A549 (cell line): ENCODE data around the gene B3GALNT2. TPM values are rescaled to one million over a fixed set of nuclear protein-coding genes. Genes with fewer than 3 reads are reported as not detected.
A peak's percentile ranks its signal among the peaks of the same experiment; 100 is the strongest.

Source experiments
- ATAC-seq, 2 experiments: fragments of 200-7000 bp in 1 of 2; fragments of >200 bp in 1 of 2; cut with Nextera tagmentation in 1 of 2; cut with Tn5 transposase in 1 of 2; 3 replicates each; pipeline versions ENCODE4 v1.8.0 to v1.9.1; 2018 to 2020; ENCODE audit warnings: mild to moderate bottlenecking in 1 of 2, moderate library complexity in 1 of 2
- CTCF ChIA-PET: fragments of 300-600 bp; sonication (Branson Sonifier 250); formaldehyde crosslinking; extraction: SDS; loops from one replicate; lab custom pipeline; 2021; ENCODE audit warnings: antibody characterized with exemption, inconsistent platforms; lab: Yijun Ruan, JAX
- POLR2A ChIA-PET: fragments of 350-600 bp; formaldehyde crosslinking; extraction: SDS; loops from one replicate; lab custom pipeline; 2021; ENCODE audit warnings: antibody characterized with exemption, inconsistent platforms; lab: Yijun Ruan, JAX
- DNase-seq, 2 experiments: peaks; one replicate each; pipeline versions ENCODE4 v3.0.0 to v3.0.0-alpha.2; 2011 to 2016; ENCODE audit warnings: low read depth in 1 of 2, low spot score in 1 of 2
- FAIRE-seq: peaks from 2 replicates; lab custom pipeline; 2011; peaks lifted over from hg19 to GRCh38; lab: Jason Lieb, UNC
- H3K27ac ChIP-seq, 2 experiments: fragments of >200 bp; sonication (Bioruptor Twin); formaldehyde crosslinking; 3 replicates each; pipeline ENCODE4 v1.5.1; 2016 to 2017
- H3K4me1 ChIP-seq: fragments of >200 bp; sonication (Bioruptor Twin); formaldehyde crosslinking; 3 replicates; pipeline ENCODE4 v1.6.1; 2016
- H3K4me2 ChIP-seq: fragments of >200 bp; sonication (Bioruptor Twin); formaldehyde crosslinking; 3 replicates; pipeline ENCODE4 v1.6.1; 2016
- H3K4me3 ChIP-seq: fragments of >200 bp; sonication (Bioruptor Twin); formaldehyde crosslinking; 3 replicates; pipeline ENCODE4 v1.5.1; 2016
- H3K9me3 ChIP-seq: fragments of >200 bp; sonication (Bioruptor Twin); formaldehyde crosslinking; 3 replicates; pipeline ENCODE4 v1.6.1; 2016
- BHLHE40 ChIP-seq: IDR thresholded peaks from 2 replicates; pipeline ENCODE4 v1.6.1; 2012; ENCODE audit warnings: low read depth, low read length, inconsistent platforms
- CEBPB ChIP-seq, 2 experiments: fragments of >200 bp in 1 of 2; sonication (Bioruptor Twin) in 1 of 2; formaldehyde crosslinking in 1 of 2; IDR thresholded peaks; 2 replicates each; pipeline ENCODE4 v1.6.1; 2012 to 2016
- CHD4 ChIP-seq: fragments of 200-600 bp; sonication (generic); IDR thresholded peaks from 2 replicates; pipeline ENCODE4 v1.6.1; 2016; ENCODE audit warnings: antibody characterized with exemption, mild to moderate bottlenecking, borderline replicate concordance
- CTCF ChIP-seq: fragments of >200 bp; sonication (Bioruptor Twin); formaldehyde crosslinking; IDR thresholded peaks from 3 replicates; pipeline ENCODE4 v1.5.1; 2016
- EHF ChIP-seq: fragments of 250-450 bp; sonication (Bioruptor Pico); IDR thresholded peaks from 2 replicates; pipeline ENCODE4 v1.5.0; 2020; ENCODE audit warnings: mild to moderate bottlenecking
- EP300 ChIP-seq, 2 experiments: fragments of >200 bp; sonication (Bioruptor Twin); formaldehyde crosslinking; IDR thresholded peaks; 2 replicates in 1 of 2; 3 replicates in 1 of 2; pipeline ENCODE4 v1.6.1; 2016 to 2017
- FOSB ChIP-seq: fragments of 250-450 bp; sonication (Bioruptor Pico); IDR thresholded peaks from 2 replicates; pipeline ENCODE4 v1.5.0; 2020; ENCODE audit warnings: mild to moderate bottlenecking, moderate library complexity
- FOSL2 ChIP-seq, 2 experiments: fragments of 450-650 bp in 1 of 2; fragments of >200 bp in 1 of 2; sonication (Bioruptor Twin) in 1 of 2; formaldehyde crosslinking; IDR thresholded peaks; 2 replicates each; pipeline versions ENCODE4 v1.5.0 to v1.6.1; 2016 to 2020; ENCODE audit warnings: mild to moderate bottlenecking in 1 of 2, moderate library complexity in 1 of 2
- GATA3 ChIP-seq: IDR thresholded peaks from 2 replicates; pipeline ENCODE4 v1.6.1; 2012; ENCODE audit warnings: borderline replicate concordance
- HOXB5 ChIP-seq: fragments of 250-450 bp; sonication (Bioruptor Pico); IDR thresholded peaks from 2 replicates; pipeline ENCODE4 v1.5.0; 2020; ENCODE audit warnings: mild to moderate bottlenecking, moderate library complexity
- JUN ChIP-seq, 2 experiments: fragments of >200 bp; sonication (Bioruptor Twin); formaldehyde crosslinking; IDR thresholded peaks; 2 replicates in 1 of 2; 3 replicates in 1 of 2; pipeline ENCODE4 v1.6.1; 2016 to 2017
- JUNB ChIP-seq: fragments of >200 bp; sonication (Bioruptor Twin); formaldehyde crosslinking; IDR thresholded peaks from 2 replicates; pipeline ENCODE4 v1.6.1; 2016
- MAFK ChIP-seq: fragments of 450-650 bp; IDR thresholded peaks from 2 replicates; pipeline ENCODE4 v1.6.1; 2014; ENCODE audit not compliant: partially characterized antibody
- MAZ ChIP-seq: fragments of 150-350 bp; IDR thresholded peaks from 2 replicates; pipeline ENCODE4 v1.6.1; 2014; ENCODE audit warnings: antibody characterized with exemption, low read depth, low read length, borderline replicate concordance
- MYC ChIP-seq: IDR thresholded peaks from 2 replicates; pipeline ENCODE4 v1.6.1; 2012; ENCODE audit warnings: mild to moderate bottlenecking, inconsistent platforms, low read length, improper control_type of control experiment, borderline replicate concordance
- PHF8 ChIP-seq: fragments of 200-600 bp; sonication (generic); IDR thresholded peaks from 2 replicates; pipeline ENCODE4 v1.6.1; 2016; ENCODE audit warnings: low read depth, mild to moderate bottlenecking, antibody characterized with exemption, moderate library complexity, borderline replicate concordance
- POLR2A ChIP-seq: IDR thresholded peaks from 2 replicates; pipeline ENCODE4 v1.6.1; 2012; ENCODE audit warnings: mild to moderate bottlenecking, low read length
- POLR2AphosphoS2 ChIP-seq: conservative IDR thresholded peaks from 2 replicates; pipeline ENCODE4 v1.6.1; 2012; ENCODE audit warnings: low read length, improper control_type of control experiment, inconsistent platforms
- RAD21 ChIP-seq, 2 experiments: fragments of >200 bp in 1 of 2; sonication (Bioruptor Twin) in 1 of 2; formaldehyde crosslinking in 1 of 2; IDR thresholded peaks in 1 of 2; conservative IDR thresholded peaks in 1 of 2; 2 replicates in 1 of 2; 3 replicates in 1 of 2; pipeline ENCODE4 v1.6.1; 2012 to 2018; ENCODE audit warnings: inconsistent platforms in 1 of 2
- RARB ChIP-seq: fragments of 250-450 bp; sonication (Bioruptor Pico); IDR thresholded peaks from 2 replicates; pipeline ENCODE4 v1.8.0; 2021; ENCODE audit warnings: mild to moderate bottlenecking, moderate library complexity
- RCOR1 ChIP-seq: fragments of 150-350 bp; IDR thresholded peaks from 2 replicates; pipeline ENCODE4 v1.6.1; 2014; ENCODE audit warnings: antibody characterized with exemption, low read length, low read depth
- RFX5 ChIP-seq: fragments of 450-650 bp; IDR thresholded peaks from 2 replicates; pipeline ENCODE4 v1.7.1; 2014; ENCODE audit warnings: antibody characterized with exemption, mild to moderate bottlenecking, moderate library complexity
- RNF2 ChIP-seq: fragments of 200-600 bp; sonication (generic); IDR thresholded peaks from 2 replicates; pipeline ENCODE4 v1.6.1; 2016; ENCODE audit warnings: low read depth, mild to moderate bottlenecking, antibody characterized with exemption, moderate library complexity, borderline replicate concordance
- SMC3 ChIP-seq: fragments of >200 bp; sonication (Bioruptor Twin); formaldehyde crosslinking; IDR thresholded peaks from 3 replicates; pipeline ENCODE4 v1.6.1; 2018; ENCODE audit warnings: inconsistent platforms
- SREBF2 ChIP-seq: fragments of 450-650 bp; IDR thresholded peaks from 2 replicates; pipeline ENCODE4 v1.6.1; 2014; ENCODE audit warnings: mild to moderate bottlenecking, moderate library complexity
- ZC3H11A ChIP-seq: fragments of 450-650 bp; IDR thresholded peaks from 2 replicates; pipeline ENCODE4 v1.6.1; 2014; ENCODE audit warnings: antibody characterized with exemption, mild to moderate bottlenecking
- ZFP36 ChIP-seq: fragments of 450-650 bp; IDR thresholded peaks from 2 replicates; pipeline ENCODE4 v1.6.1; 2014; ENCODE audit warnings: borderline replicate concordance; ENCODE audit not compliant: partially characterized antibody
- ZNF302 ChIP-seq: fragments of 250-450 bp; sonication (Bioruptor Pico); IDR thresholded peaks from 2 replicates; pipeline ENCODE4 v1.9.0; 2021; ENCODE audit warnings: inconsistent platforms, mild to moderate bottlenecking, moderate library complexity
- WGBS: methylation state at CpG from one replicate; pipeline ENCODE4 v1.1.6; 2017; ENCODE audit errors: missing lambda C conversion rate; 5-methylcytosine and 5-hydroxymethylcytosine counted together
- polyA plus RNA-seq, 4 experiments: library from polyadenylated mRNA; depleted of rRNA in 3 of 4; stranded (reverse); fragments of >200 nt; fragmentation: RNase III in 1 of 4; extraction: RNeasy Plus Mini Kit Qiagen cat#74134 plus additional on column Dnase treatment in 1 of 4; gene quantifications; 2 replicates in 3 of 4; 3 replicates in 1 of 4; pipeline ENCODE4 v1.2.3, GENCODE V29; 2011 to 2017
- TF ChIP-seq, protein P1 (sequence below): IDR thresholded peaks from 2 replicates; pipeline ENCODE4 v1.6.1; 2012
- TF ChIP-seq, protein P2 (sequence below): fragments of >200 bp; sonication (Bioruptor Twin); formaldehyde crosslinking; IDR thresholded peaks from 3 replicates; pipeline ENCODE4 v1.6.1; 2016
- TF ChIP-seq, protein P3 (sequence below): IDR thresholded peaks from 2 replicates; pipeline ENCODE4 v1.6.1; 2012

The B3GALNT2 gene
- polyA plus RNA-seq, 2 of the 4 experiments (the other 2 are of a cell fraction) = 17.3 to 39.6 TPM

DNA sequence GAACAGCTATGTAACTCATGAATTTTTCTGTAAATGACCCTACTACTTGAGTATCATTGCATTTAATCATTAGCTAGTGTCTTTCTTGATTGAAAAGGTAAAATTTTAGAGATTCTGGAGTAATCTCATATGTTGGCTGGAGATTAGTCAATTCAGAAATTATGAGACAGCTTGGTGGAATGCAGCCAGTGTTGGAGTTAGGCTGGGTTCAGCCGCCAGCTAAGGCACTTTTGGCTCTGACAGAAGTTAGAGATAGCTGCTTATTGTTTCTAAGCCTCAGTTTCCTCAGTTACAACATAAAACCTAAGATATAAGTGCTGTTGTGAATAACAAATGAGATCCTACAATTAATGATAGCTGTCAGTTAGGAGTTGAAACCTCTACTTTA is 87.6 kb downstream of the B3GALNT2 start:
- peaks cover 25% of the 10 kb centered on the region for H3K4me1 ChIP-seq
- 79% methylated on average over 1 of the region's 1 CpG for WGBS
- TF ChIP-seq POLR2AphosphoS2 = no peak
- TF ChIP-seq EP300 (IDR thresholded peaks at IDR 0.05) = no peak
- no peak for TF ChIP-seq FOSB (CRISPR knock-in tag)
- TF ChIP-seq, protein P1, sequence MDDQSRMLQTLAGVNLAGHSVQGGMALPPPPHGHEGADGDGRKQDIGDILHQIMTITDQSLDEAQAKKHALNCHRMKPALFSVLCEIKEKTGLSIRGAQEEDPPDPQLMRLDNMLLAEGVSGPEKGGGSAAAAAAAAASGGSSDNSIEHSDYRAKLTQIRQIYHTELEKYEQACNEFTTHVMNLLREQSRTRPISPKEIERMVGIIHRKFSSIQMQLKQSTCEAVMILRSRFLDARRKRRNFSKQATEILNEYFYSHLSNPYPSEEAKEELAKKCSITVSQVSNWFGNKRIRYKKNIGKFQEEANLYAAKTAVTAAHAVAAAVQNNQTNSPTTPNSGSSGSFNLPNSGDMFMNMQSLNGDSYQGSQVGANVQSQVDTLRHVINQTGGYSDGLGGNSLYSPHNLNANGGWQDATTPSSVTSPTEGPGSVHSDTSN = no peak
- TF ChIP-seq ZFP36 = no peak
- TF ChIP-seq HOXB5 = no peak
- no peak for TF ChIP-seq RFX5
- no peak for TF ChIP-seq JUNB
- TF ChIP-seq SREBF2 = no peak
- TF ChIP-seq ZNF302 (CRISPR knock-in tag) = no peak
- no peak for TF ChIP-seq EHF (CRISPR knock-in tag)
- TF ChIP-seq, protein P2, sequence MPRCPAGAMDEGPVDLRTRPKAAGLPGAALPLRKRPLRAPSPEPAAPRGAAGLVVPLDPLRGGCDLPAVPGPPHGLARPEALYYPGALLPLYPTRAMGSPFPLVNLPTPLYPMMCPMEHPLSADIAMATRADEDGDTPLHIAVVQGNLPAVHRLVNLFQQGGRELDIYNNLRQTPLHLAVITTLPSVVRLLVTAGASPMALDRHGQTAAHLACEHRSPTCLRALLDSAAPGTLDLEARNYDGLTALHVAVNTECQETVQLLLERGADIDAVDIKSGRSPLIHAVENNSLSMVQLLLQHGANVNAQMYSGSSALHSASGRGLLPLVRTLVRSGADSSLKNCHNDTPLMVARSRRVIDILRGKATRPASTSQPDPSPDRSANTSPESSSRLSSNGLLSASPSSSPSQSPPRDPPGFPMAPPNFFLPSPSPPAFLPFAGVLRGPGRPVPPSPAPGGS = no peak
- TF ChIP-seq MAFK = no peak
- TF ChIP-seq BHLHE40 = no peak
- TF ChIP-seq RARB (CRISPR knock-in tag) = no peak
- TF ChIP-seq POLR2A = no peak
- ChIA-PET POLR2A (interaction anchor here (0.6 to 2.1 kb wide), 6 partner anchors 49 to 921 kb away, joined by 4 to 8 read pairs (median 4); partner anchors contain the start of genes ARID4B, GGPS1, RBM34 and TBCE), CTCF (interaction anchor here (0.6 to 3.7 kb wide), 59 partner anchors 8 to 921 kb away, joined by 3 to 42 read pairs (median 5); partner anchors contain the start of genes ARID4B, B3GALNT2, GGPS1 and TBCE)
- no peak overlapping the region for H3K4me3 ChIP-seq
- H3K9me3 ChIP-seq = no peaks in the 10 kb centered on the region
- 0 out of 6 replicates have a peak overlapping the region, but pooled peaks of 1 of the 2 experiments have one; percentile 2 for H3K27ac ChIP-seq
- ATAC-seq = peak in 1 of 2 experiments; percentile 19; a peak in 1 of 6 replicates
- no peak for FAIRE-seq
- no peak for DNase-seq
- peak overlapping the region; percentile 17; the same call in 2 of the 3 replicates for H3K4me2 ChIP-seq

DNA sequence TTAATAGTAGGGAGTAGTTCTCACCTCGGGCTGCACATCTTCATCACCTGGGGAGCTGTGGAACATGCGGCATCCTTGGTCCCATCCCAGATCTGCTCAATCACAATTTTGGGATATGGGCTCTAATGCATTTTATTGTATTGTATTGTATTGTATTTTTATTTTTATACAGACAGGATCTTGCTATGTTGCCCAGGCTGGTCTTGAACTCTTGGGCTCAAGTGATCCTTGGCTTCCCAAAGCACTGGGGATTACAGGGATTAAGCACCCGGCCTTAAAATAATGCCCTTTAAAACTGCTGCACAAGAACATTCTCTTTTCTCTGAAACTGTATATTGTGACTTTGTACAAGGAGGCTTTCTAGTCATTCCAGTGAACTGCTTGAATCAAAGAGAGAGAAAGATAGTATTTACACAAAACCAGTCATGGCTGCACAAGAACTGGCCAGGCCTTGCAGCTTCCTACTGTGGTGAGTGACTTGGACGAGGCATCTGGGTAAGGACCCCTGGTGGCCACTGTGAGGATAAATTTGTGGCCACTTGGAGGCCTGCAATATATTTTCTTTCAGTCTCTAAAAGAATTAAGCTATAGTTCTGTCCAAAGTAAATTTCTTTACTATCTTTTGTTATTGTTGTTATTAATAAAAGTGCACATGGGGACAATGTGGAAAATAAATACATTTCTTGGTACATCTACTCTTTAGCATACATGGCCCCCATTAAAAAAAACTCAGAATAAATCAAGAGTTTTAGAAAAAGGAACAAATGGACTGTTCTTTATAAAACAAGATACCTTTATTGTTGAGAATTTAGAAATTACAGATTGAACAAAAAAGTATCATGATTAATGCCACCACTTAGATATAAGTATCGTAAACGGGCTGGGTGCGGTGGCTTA is 89.0 kb downstream of the B3GALNT2 start:
- Histone ChIP-seq H3K27ac (peak overlapping the region; percentile 31 to 61; a peak in 5 of 6 replicates), H3K4me3 (no peak overlapping the region), H3K4me1 (peaks cover 38% of the 10 kb centered on the region), H3K4me2 (no peak overlapping the region), H3K9me3 (no peaks in the 10 kb centered on the region)
- POLR2A ChIA-PET = interaction anchor here (0.6 to 2.1 kb wide), 4 partner anchors 48 to 254 kb away, joined by 3 to 14 read pairs (median 8); partner anchors contain the start of genes ARID4B, GGPS1, RBM34 and TBCE
- FAIRE-seq (no peak), ATAC-seq (peak; percentile 81 to 84), DNase-seq (peak; percentile 81 to 90)
- WGBS = 76% methylated on average over 7 of the region's 7 CpGs
- CTCF ChIA-PET = interaction anchor here (0.6 to 3.7 kb wide), 44 partner anchors 9 to 928 kb away, joined by 3 to 42 read pairs (median 4); partner anchors contain the start of genes ARID4B, GGPS1 and TBCE
- TF ChIP-seq SMC3 = peak; percentile 93
- TF ChIP-seq CEBPB (IDR thresholded peaks at IDR 0.05) = no peak
- no peak for TF ChIP-seq FOSL2 (IDR thresholded peaks at IDR 0.05)
- 0 out of 2 replicates have a peak, but pooled peaks have one; percentile 7 for TF ChIP-seq FOSL2 (CRISPR knock-in tag; IDR thresholded peaks at IDR 0.05)
- TF ChIP-seq CTCF = peak; percentile 85
- no peak for TF ChIP-seq RNF2
- TF ChIP-seq ZC3H11A = no peak
- no peak for TF ChIP-seq JUNB
- peak; percentile 78 to 82 for TF ChIP-seq RAD21 (conservative IDR thresholded peaks at IDR 0.05 in 1 of 2, IDR thresholded peaks at IDR 0.05 in 1 of 2)
- no peak for TF ChIP-seq CHD4
- TF ChIP-seq RCOR1 = no peak
- no peak for TF ChIP-seq MYC
- no peak for TF ChIP-seq PHF8
- TF ChIP-seq GATA3 = no peak
- TF ChIP-seq MAZ = no peak
- TF ChIP-seq, protein P3, sequence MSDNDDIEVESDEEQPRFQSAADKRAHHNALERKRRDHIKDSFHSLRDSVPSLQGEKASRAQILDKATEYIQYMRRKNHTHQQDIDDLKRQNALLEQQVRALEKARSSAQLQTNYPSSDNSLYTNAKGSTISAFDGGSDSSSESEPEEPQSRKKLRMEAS = no peak
- no peak for TF ChIP-seq JUN (IDR thresholded peaks at IDR 0.05)
